ENCODE results near the gene USH2A.

GRCh38 chr1:216250861-216251260, 172.4 kb downstream of the USH2A start:
- TF ChIP-seq CTCF (IDR thresholded peaks at IDR 0.05) (no peak), POLR2A (IDR thresholded peaks at IDR 0.05) (no peak)

Measured in prostate gland (tissue), 2 donors.